HG02981 (cell line): ENCODE measurements around the gene NDFIP1.

Experiments used
- ATAC-seq: cut with Tn5 transposase; IDR thresholded peaks from one replicate; pipeline ENCODE4 v1.9.1; 2021; ENCODE audit warnings: mild to moderate bottlenecking, moderate library complexity; ENCODE audit not compliant: unreplicated experiment

The NDFIP1 gene

GRCh38 chr5:142091012-142091411, 17.6 kb upstream of the NDFIP1 start:
- no peak for ATAC-seq

- ATAC-seq, result no peak
Observed at GRCh38 chr5:142091922-142092321, 16.7 kb upstream of the NDFIP1 start.

- no peak for ATAC-seq
Observed at GRCh38 chr5:142095035-142095434, 13.5 kb upstream of the NDFIP1 start.

DNA sequence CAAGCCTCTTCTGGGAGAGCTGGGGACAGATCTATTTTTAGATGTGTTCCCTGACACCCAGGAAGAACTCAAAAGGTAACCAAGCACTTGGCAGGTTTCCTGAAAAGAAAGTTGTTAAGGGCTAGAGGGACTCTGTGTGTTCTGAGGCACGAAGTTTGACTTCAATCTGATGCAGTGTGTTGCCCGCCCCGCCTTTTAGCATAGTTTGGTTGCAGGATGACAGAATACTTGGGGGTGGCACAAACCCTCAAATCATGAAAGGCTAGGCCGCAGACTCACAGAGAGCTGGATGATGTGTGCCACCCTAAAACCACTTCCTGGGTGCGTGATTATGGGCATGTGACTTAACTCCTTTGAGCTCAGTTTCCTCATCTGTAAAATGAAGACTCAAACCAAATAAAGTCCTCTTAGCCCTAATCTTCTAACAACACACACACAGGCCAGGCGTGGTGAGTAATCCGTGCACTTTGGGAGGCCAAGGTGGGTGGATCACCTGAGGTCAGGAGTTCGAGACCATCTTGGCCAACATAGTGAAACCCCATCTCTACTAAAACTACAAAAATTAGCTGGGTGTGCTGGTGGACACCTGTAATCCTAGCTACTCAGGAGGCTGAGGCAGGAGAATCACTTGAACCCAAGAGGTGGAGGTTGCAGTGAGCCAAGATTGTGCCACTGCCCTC, 12.8 kb upstream of the NDFIP1 start:
- no peak for ATAC-seq

- no peak for ATAC-seq
Observed at GRCh38 chr5:142096382-142096781, 12.2 kb upstream of the NDFIP1 start.

DNA sequence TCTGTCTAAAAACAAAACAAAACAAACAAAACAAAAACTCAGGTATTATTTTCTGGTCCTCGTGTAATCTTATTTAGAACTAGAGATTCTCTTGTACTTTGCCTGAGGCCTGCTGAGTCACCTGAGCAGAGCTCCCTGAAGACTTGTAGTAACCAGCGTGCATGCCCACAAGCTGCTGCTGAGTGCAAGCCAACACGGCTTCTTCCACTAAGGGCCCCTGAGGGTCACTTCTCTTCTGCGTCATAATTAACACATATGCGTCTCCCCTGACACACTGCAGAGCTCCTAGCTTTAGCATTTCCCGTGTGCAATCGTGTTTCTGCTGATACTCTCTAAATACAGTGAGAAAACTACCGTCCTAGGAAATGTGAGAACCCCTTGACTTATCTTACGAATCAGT, 10.9 kb upstream of the NDFIP1 start:
- ATAC-seq, result no peak

GRCh38 chr5:142098275-142098674, 10.3 kb upstream of the NDFIP1 start:
- no peak for ATAC-seq

- ATAC-seq, result no peak
Observed at GRCh38 chr5:142098931-142099330, 9.6 kb upstream of the NDFIP1 start.

DNA sequence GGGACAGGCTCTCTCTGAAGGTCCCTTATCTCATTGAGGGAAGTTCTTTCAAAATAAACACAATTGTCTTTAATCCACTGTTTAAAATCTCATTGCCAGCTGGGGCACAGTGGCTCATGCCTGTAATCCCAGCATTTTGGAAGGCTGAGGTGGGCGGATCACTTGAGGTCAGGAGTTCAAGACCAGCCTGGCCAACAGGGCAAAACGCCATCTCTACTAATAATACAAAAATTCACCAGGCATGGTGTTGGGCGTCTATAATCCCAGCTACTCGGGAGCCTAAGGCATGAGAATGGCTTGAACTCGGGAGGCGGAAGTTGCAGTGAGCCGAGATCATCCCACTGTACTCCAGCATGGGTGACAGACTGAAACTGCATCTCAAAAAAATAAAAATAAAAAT, 8.3 kb upstream of the NDFIP1 start:
- no peak for ATAC-seq

DNA sequence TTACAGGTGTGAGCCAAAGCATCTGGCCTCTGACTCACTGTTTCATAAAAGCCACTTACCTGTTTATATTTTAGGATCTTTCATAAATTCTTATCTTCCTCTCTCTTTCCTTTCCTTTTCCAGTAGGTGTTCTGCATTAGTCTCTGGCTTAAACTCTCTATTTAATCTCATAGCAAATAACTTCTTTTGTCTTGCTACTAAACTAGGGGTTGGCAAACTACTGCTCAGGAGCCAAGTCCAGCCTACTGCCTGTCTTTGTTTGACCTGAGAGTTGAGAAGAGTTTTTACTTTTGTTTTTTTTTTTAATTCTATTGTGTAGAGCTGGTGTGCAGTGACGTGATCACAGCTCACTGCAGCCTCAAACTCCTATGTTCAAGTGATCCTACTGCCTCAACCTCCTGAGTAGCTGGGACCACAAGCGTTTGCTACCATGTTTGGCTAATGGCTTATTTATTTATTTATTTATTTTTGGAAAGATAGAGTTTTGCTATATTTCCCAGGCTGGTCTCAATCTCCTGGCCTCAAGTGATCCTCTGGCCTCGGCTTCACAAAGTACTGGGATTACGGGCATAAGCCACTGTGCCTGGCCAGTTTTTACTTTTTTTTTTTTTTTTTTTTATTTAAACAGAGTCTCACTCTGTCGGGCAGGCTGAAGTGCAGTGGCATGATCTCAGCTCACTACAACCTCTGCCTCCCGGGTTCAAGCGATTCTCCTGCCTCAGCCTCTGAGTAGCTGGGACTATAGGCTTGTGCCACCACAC, 5.4 kb upstream of the NDFIP1 start:
- no peak for ATAC-seq

GRCh38 chr5:142104491-142104890, 4.1 kb upstream of the NDFIP1 start:
- no peak for ATAC-seq

- ATAC-seq, result no peak
Observed at GRCh38 chr5:142106061-142106460, 2.5 kb upstream of the NDFIP1 start.

DNA sequence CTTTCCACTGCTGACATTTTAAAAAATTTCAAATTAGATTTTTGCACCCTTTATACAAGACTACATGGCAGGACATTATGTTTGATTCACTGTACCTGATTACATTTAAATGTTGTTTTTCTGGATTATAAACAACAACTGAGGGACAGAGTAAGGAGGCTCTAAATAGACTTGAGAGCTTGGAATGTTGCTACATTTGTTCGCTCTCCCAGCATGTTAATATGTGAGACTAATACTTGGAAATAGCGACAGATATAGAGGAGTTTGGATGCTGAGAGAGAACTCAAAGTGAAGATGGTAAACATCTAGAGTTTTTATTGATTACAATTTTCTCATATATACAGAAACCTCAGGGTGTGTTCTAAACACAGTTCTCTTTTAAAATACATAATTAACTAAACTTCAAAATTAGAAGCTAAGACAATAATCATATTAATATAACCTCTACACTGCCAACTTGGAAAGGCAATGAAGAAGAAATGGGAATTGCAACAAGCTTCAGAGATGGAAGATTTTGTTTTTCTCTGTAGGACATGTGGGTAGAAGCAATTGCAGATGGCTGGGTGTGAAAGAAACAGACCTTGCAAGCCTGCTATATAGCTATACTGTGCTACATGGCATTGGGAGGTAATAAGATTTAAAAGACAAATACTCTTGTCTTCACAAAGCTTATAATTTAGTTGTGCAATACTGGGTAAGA, 1.4 kb upstream of the NDFIP1 start:
- ATAC-seq, result no peak

- no peak for ATAC-seq
Observed at GRCh38 chr5:142107736-142108431, 695 bp upstream of the NDFIP1 start.

GRCh38 chr5:142109331-142110045, 909 bp downstream of the NDFIP1 start:
- ATAC-seq, result no peak

DNA sequence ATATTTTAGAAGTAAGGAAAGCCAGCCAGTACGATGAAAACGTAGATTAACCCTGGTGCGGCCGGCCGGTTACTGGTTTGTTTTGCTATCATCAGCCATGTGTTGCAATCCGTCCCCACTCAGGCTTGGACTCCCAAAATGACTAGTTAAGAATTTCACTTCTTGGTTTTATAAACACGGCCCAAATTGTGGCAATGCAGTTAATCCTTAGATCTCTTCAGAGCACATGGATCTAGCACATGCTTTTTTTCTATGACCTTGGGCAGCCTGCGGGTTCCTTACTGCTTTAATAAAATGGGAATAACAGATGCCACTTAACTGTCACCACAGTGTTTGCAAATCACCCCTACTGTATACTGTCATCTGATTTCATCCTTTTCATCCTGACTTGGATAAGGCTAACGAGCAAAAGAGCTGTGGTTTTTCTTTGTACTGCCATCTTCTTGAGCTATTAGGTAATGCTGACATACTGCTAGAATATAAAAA, 1.5 kb downstream of the NDFIP1 start:
- no peak for ATAC-seq

DNA sequence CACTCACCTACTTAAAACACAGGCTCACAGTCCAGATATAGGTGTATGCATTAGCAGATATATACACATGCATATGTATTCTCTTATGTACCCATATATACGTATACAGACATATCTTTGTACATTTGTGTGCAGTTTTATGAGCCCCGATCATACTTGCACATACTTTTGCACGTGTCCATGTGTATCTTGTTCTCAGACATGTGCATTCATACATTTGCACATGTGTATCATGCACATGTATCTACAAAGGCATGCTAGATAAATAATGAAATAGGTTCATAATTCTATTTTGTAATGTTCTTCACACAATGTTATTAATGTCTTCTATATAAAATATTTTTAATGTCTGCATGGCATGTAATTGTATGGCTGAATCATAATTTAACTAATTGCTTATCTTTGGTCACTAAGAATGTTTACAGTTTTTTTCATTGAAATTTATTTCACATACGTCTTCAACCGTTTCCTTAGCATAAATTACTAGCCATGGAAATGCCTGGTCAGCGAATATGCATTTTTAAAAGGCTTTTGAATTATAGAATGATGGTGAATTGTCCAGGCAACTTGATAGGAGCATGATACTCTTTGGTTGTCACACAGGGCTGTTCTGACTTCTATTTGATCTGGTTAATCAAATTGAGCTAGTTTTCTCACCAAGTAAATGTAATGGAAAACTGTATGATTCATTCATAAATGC, 2.6 kb downstream of the NDFIP1 start:
- ATAC-seq, result no peak

DNA sequence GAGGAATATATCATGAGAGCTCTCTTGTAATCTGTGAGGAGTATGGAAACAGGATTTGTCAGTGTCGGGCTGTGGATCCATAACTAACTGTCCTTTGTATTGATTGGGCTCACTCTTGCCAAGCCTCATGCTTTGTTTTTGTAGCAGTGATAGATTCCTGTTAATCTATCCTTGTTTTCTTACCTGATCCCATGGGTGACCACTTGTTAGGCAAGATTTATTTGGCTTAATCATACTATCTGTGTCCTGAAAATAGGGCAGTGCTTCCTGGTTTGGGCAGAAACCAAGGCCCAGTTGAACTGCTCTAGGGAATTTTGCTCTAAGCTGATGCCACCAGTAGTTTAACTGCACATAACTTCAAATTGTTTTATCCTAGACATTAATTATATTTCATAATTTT, 6.1 kb downstream of the NDFIP1 start:
- ATAC-seq, result no peak

- ATAC-seq, result no peak
Observed at GRCh38 chr5:142115937-142116614, 7.5 kb downstream of the NDFIP1 start.
